Hepatocyte (in vitro differentiated cells): ENCODE data around the gene SLC40A1. TPM values are rescaled to one million over a fixed set of nuclear protein-coding genes. Genes with fewer than 3 reads are reported as not detected.

Experiments
- DNase-seq: peaks from one replicate; pipeline ENCODE4 v3.0.0-alpha.2; 2016; ENCODE audit warnings: low spot score
- H2AFZ ChIP-seq: fragments of 200-600 bp; sonication (generic); 2 replicates; pipeline ENCODE4 v1.6.0; 2016; ENCODE audit warnings: antibody characterized with exemption, mild to moderate bottlenecking
- H3K27ac ChIP-seq: fragments of 200-600 bp; sonication (generic); 2 replicates; pipeline ENCODE4 v1.5.1; 2016; ENCODE audit warnings: mild to moderate bottlenecking
- H3K27me3 ChIP-seq: fragments of 200-600 bp; sonication (generic); 2 replicates; pipeline ENCODE4 v1.6.1; 2016
- H3K36me3 ChIP-seq: fragments of 200-600 bp; sonication (generic); replicated peaks from 2 replicates; pipeline ENCODE4 v1.5.1; 2016; ENCODE audit warnings: low read depth; ENCODE audit not compliant: insufficient read depth
- H3K4me1 ChIP-seq: fragments of 200-600 bp; sonication (generic); 2 replicates; pipeline ENCODE4 v1.5.1; 2016; ENCODE audit warnings: mild to moderate bottlenecking, moderate library complexity; ENCODE audit not compliant: insufficient read depth
- H3K4me2 ChIP-seq: fragments of 200-600 bp; sonication (generic); 2 replicates; pipeline ENCODE4 v1.6.0; 2016
- H3K4me3 ChIP-seq: fragments of 200-600 bp; sonication (generic); 2 replicates; pipeline ENCODE4 v1.5.1; 2016; ENCODE audit warnings: mild to moderate bottlenecking
- H3K79me2 ChIP-seq: fragments of 200-600 bp; sonication (generic); 2 replicates; pipeline ENCODE4 v1.6.0; 2017; ENCODE audit warnings: mild to moderate bottlenecking
- H3K9me2 ChIP-seq: fragments of 200-600 bp; sonication (generic); replicated peaks from 2 replicates; pipeline ENCODE4 v1.6.0; 2017; ENCODE audit warnings: mild to moderate bottlenecking; ENCODE audit not compliant: insufficient read depth
- H3K9me3 ChIP-seq: fragments of 200-600 bp; sonication (generic); 2 replicates; pipeline ENCODE4 v1.5.1; 2016; ENCODE audit warnings: low read depth, mild to moderate bottlenecking
- H4K20me1 ChIP-seq: fragments of 200-600 bp; sonication (generic); 2 replicates; pipeline ENCODE4 v1.6.0; 2016; ENCODE audit warnings: mild to moderate bottlenecking; ENCODE audit not compliant: insufficient read depth, poor library complexity, severe bottlenecking
- CTCF ChIP-seq: fragments of 200-600 bp; sonication (generic); IDR thresholded peaks from 2 replicates; pipeline ENCODE4 v1.5.1; 2016; ENCODE audit warnings: antibody characterized with exemption, mild to moderate bottlenecking; ENCODE audit not compliant: poor library complexity
- EZH2 ChIP-seq: fragments of 200-600 bp; sonication (generic); IDR thresholded peaks from 2 replicates; pipeline ENCODE4 v1.6.1; 2016; ENCODE audit warnings: antibody characterized with exemption, mild to moderate bottlenecking, borderline replicate concordance
- EZH2phosphoT487 ChIP-seq: fragments of 200-600 bp; sonication (generic); IDR thresholded peaks from one replicate; pipeline ENCODE4 v1.6.1; 2018; ENCODE audit warnings: antibody characterized with exemption, mild to moderate bottlenecking, low read depth, moderate library complexity; ENCODE audit not compliant: unreplicated experiment, severe bottlenecking
- WGBS: methylation state at CpG from one replicate; pipeline ENCODE4 v1.1.6; 2016; ENCODE audit warnings: low lambda C conversion rate; ENCODE audit errors: missing lambda C conversion rate; 5-methylcytosine and 5-hydroxymethylcytosine counted together
- polyA plus RNA-seq: library from polyadenylated mRNA; unstranded; fragments of >200 nt; fragmentation: Nextera tagmentation; extraction: Ambion mirVana; gene quantifications from 2 replicates; pipeline ENCODE4 v1.2.1, GENCODE V29; 2016
- total RNA-seq: library from RNA; depleted of rRNA; stranded (reverse); fragments of >200 nt; gene quantifications from 2 replicates; pipeline ENCODE4 v1.2.3, GENCODE V29; 2014

Gene SLC40A1
- total and polyA plus RNA-seq, 2 experiments from 2014 or later: 186 to 225 TPM

DNA sequence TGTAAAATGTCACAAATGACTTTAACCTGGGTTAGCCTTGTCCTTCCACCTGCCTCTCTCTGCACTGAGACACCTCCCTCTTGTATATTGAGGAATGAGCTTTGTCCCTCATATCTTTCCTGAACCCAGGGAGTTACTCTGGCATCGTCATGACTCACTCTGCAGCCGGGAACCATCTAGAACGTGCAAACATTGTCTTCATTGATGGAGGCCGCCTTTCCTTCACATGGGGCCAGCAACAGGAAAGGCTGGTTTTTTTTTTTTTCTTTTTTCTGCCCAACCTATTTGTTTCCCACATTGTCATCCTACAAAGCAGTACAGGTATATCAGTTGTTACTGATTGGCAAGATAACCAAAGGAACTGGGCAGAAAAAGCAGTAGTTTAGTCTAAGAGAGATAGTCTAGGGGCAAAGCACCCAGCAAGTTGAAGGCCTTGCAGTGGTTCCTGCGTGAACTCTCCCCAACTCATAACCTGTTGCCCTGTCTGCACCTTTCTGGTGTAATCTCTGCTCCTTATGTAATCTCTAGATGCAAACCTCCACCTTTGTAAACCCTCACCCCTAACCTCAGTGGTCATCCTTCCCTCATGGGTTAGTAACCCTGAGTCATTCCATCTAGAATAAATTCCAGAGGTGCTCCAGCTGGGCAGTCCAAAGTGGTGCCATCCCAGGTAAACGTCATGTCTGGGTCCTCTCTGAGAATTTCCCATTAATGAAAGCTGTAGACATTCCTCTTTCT, 38.3 kb downstream of the SLC40A1 start:
- 73% methylated on average over 6 of the region's 6 CpGs for WGBS
- peaks cover 11% of the 10 kb centered on the region for H3K4me1 ChIP-seq
- DNase-seq: peak; percentile 84
- no peak for TF ChIP-seq CTCF
- TF ChIP-seq EZH2: no peak
- no peak for TF ChIP-seq EZH2phosphoT487
- no peaks in the 10 kb centered on the region for H3K36me3 ChIP-seq
- H3K9me2 ChIP-seq: no peaks in the 10 kb centered on the region
- H2AFZ ChIP-seq: no peak overlapping the region
- H3K27me3 ChIP-seq: no peaks in the 10 kb centered on the region
- H3K4me2 ChIP-seq: no peak overlapping the region
- H3K79me2 ChIP-seq: no peaks in the 10 kb centered on the region
- no peak overlapping the region for H3K4me3 ChIP-seq
- peak overlapping the region; percentile 89 for H3K27ac ChIP-seq
- no peaks in the 10 kb centered on the region for H3K9me3 ChIP-seq
- H4K20me1 ChIP-seq: no peaks in the 10 kb centered on the region

- peak overlapping the region; percentile 79 for H3K27ac ChIP-seq
These were observed 39.0 kb downstream of the SLC40A1 start for GRCh38 chr2:189541591-189541990.

GRCh38 chr2:189540551-189540950, 40.0 kb downstream of the SLC40A1 start:
- Histone ChIP-seq H3K4me2 (no peak overlapping the region), H3K9me2 (no peaks in the 10 kb centered on the region), H3K9me3 (no peaks in the 10 kb centered on the region), H2AFZ (no peak overlapping the region), H3K27me3 (no peaks in the 10 kb centered on the region), H3K27ac (peak overlapping the region; percentile 79), H3K79me2 (no peaks in the 10 kb centered on the region), H3K36me3 (no peaks in the 10 kb centered on the region), H4K20me1 (no peaks in the 10 kb centered on the region), H3K4me1 (peaks cover 11% of the 10 kb centered on the region), H3K4me3 (no peak overlapping the region)
- DNase-seq: no peak
- 95% methylated on average over 1 of the region's 1 CpG for WGBS
- TF ChIP-seq EZH2phosphoT487: no peak
- no peak for TF ChIP-seq CTCF

More at GRCh38 chr2:189541591-189541990, 39.0 kb downstream of the SLC40A1 start:
- Histone ChIP-seq H3K4me1 (peaks cover 11% of the 10 kb centered on the region), H3K9me3 (no peaks in the 10 kb centered on the region), H3K36me3 (no peaks in the 10 kb centered on the region), H3K79me2 (no peaks in the 10 kb centered on the region), H4K20me1 (no peaks in the 10 kb centered on the region), H3K27me3 (no peaks in the 10 kb centered on the region), H3K9me2 (no peaks in the 10 kb centered on the region), H3K4me3 (no peak overlapping the region), H2AFZ (no peak overlapping the region), H3K4me2 (no peak overlapping the region)
- 83% methylated on average over 5 of the region's 5 CpGs for WGBS
- DNase-seq: no peak
- TF ChIP-seq EZH2phosphoT487 (no peak), EZH2 (no peak), CTCF (no peak)
